ENCODE results near the gene TMEM63C. TPM values are rescaled to one million over a fixed set of nuclear protein-coding genes. Genes with fewer than 3 reads are reported as not detected.

Gene TMEM63C
- total RNA-seq, result under 1 TPM in 3 of 4 donors, not detected in 1; 0.04 to 0.58 (median 0.32) TPM
- polyA plus RNA-seq, result under 1 TPM in 1 of 3 donors, not detected in 2; 0.09 TPM
- long read RNA-seq, donor 1, result 0 reads
- long read RNA-seq, donor 2, partial matches to known transcripts, result 0 of 1 reads
- long read RNA-seq, donor 2, other reads (novel, unspliced or antisense), result 1 of 1 reads

- no peak for TF ChIP-seq CTCF (IDR thresholded peaks at IDR 0.05)
- Histone ChIP-seq H3K36me3 (ENCODE audit: insufficient read depth in 1 of 2, low read depth in 1 of 2) (no peaks in the 10 kb centered on the region), H3K27me3 (ENCODE audit: insufficient read depth in 3 of 3, low read length in 2 of 3) (peaks cover 0 to 31% (median 15%) of the 10 kb centered on the region in 3 donors), H3K27ac (no peak within 1 kb of the TSS), H3K9me3 (no peaks in the 10 kb centered on the region), H3K4me3 (peak within 1 kb of the TSS; percentile 46), H3K4me1 (no peaks in the 10 kb centered on the region)
- DNase-seq, result no peak
- ATAC-seq, result peak in 1 of 4 donors; percentile 33
- intact Hi-C loops (cut with DNase I), result no loop called here
- 1 to 2% (median 2%) methylated on average over 35 to 46 of the region's 46 CpGs for WGBS, 3 donors
These were observed at the start of gene TMEM63C for GRCh38 chr14:77181603-77182437. Gene TMEM63C, plus strand, starts transcription at chr14:77181798. Its CDS starts 37,016 bp downstream, at chr14:77218814.

DNA sequence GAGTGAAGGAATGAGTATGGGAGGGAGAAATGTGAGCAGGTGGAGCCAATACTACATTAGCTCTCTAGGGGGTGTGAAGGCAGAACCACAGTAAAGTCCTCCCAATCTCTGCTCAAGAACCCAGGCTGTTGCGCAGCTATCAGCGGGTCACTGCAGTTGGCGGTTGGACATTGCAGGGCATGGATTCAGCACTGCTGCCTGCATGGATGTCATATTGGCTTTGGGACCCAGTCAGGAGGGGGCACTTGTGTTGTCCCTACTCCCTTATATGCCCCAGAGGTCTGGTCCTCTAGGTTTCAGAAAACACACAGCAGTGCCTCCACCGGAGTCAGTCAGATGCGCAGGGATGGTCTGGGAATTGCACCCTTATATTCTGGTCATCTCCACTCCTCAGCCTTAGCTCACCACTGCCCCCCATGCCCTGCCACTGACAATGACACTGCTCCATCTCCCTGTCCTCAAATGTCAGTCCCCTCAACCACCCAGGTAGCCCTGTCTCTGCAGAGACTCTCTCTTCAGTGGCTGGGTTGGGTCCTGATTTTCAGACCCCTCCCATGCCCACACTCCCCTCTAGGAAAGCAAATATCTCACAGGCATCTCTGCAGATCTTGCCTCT, 49.6 kb upstream of the TMEM63C start:
- no peak overlapping the region for H3K4me3 ChIP-seq
- ATAC-seq (no peak), DNase-seq (no peak)
- intact Hi-C loops (cut with DNase I), result no loop called here
- H3K9me3 ChIP-seq, result no peaks in the 10 kb centered on the region
- no peaks in the 10 kb centered on the region for H3K4me1 ChIP-seq
- no peak for TF ChIP-seq CTCF (IDR thresholded peaks at IDR 0.05)
- no peaks in the 10 kb centered on the region for H3K36me3 ChIP-seq (ENCODE audit: insufficient read depth in 1 of 2, low read depth in 1 of 2)
- 82 to 97% (median 95%) methylated on average over 5 of the region's 5 CpGs for whole genome bisulfite sequencing, 3 donors
- H3K27me3 ChIP-seq (ENCODE audit: insufficient read depth in 3 of 3, low read length in 2 of 3), result peaks cover 0 to 26% (median 0%) of the 10 kb centered on the region in 3 donors
- no peak overlapping the region for H3K27ac ChIP-seq

DNA sequence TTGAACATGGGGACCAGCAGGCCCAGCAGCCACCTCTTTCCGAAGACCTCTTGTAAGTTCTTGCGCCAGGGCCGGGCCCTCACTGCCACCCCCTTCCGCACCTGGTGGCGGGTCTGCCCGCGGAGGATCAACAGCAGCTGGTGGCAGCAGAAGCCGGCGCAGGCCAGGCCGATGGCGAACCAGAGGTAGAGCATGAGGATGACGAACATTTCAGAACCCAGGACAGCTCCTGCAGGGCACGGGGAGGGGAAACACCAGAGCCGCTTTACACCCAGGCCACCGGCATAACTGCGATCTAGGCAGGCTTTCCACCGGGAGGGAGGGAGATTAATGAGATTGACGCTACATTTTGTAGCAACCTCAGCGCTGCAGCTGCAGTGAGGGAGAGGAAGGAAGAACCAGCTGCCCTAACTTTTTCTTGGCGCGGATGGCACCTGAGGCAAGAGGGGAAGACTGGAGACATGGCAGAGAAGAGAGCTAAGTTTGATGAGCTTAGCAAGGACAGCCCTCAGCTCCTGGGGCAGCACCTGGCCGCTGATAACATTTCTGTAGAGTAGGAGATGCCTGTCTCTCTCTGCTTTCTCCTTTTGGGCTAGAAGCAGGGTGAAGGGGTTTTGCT, 47.8 kb upstream of the TMEM63C start:
- peaks cover 0 to 43% (median 10%) of the 10 kb centered on the region in 3 donors for H3K27me3 ChIP-seq (ENCODE audit: insufficient read depth in 3 of 3, low read length in 2 of 3)
- intact Hi-C loops (cut with DNase I), result no loop called here
- H3K4me3 ChIP-seq, result no peak overlapping the region
- H3K9me3 ChIP-seq, result no peaks in the 10 kb centered on the region
- no peaks in the 10 kb centered on the region for H3K4me1 ChIP-seq
- ATAC-seq (peak; percentile 56 to 87 (median 73)), DNase-seq (peak; percentile 44 to 64)
- no peaks in the 10 kb centered on the region for H3K36me3 ChIP-seq (ENCODE audit: insufficient read depth in 1 of 2, low read depth in 1 of 2)
- no peak overlapping the region for H3K27ac ChIP-seq
- WGBS, 3 donors, result 6 to 10% (median 6%) methylated on average over 22 of the region's 22 CpGs
- TF ChIP-seq CTCF (IDR thresholded peaks at IDR 0.05), result no peak

DNA sequence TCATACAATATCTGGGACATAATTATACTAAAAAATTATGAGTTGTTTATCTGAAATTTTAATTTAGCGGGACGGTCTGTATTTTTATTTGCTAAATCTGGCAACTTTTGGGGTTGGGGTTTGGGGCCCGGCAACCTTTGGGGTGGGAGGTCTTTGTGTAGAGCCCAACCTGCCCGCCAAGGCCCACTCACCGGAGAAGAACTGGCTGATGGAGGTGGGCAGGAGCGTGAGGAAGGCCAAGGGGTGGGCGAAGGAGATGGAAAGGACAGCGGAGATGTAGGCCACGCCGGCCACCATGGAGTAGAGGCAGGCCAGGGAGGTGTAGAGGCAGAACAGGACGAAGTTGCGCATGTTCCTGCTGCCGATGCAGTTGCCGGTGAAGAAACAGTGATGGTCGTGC, 42.6 kb upstream of the TMEM63C start:
- Histone ChIP-seq H3K4me1 (peaks cover 13% of the 10 kb centered on the region), H3K36me3 (ENCODE audit: insufficient read depth in 1 of 2, low read depth in 1 of 2) (no peaks in the 10 kb centered on the region), H3K27ac (no peak overlapping the region), H3K9me3 (no peaks in the 10 kb centered on the region), H3K4me3 (no peak overlapping the region), H3K27me3 (ENCODE audit: insufficient read depth in 3 of 3, low read length in 2 of 3) (peaks cover 0 to 78% (median 22%) of the 10 kb centered on the region in 3 donors)
- 80 to 85% (median 83%) methylated on average over 15 of the region's 15 CpGs for WGBS, 3 donors
- ATAC-seq (no peak), DNase-seq (no peak)
- no peak for TF ChIP-seq CTCF (IDR thresholded peaks at IDR 0.05)
- intact Hi-C loops (cut with DNase I), result no loop called here

All from psoas muscle (tissue), 8 donors.